Fibroblast of lung (primary cell): Measurements from ENCODE around the gene NKAIN2. TPM values are rescaled to one million over a fixed set of nuclear protein-coding genes. Genes with fewer than 3 reads are reported as not detected.

Experiments used
- DNase-seq, 2 donors: peaks; one replicate each; pipeline versions ENCODE4 v3.0.0 to v3.0.0-alpha.2; 2010; ENCODE audit warnings: low read depth in 2 of 2
- H2AFZ ChIP-seq: 2 replicates; pipeline ENCODE4 v1.5.1; 2012; ENCODE audit warnings: low read length, control low read depth, inconsistent platforms
- H3K27ac ChIP-seq: 2 replicates; pipeline ENCODE4 v1.5.1; 2011; ENCODE audit warnings: low read length, control low read depth; ENCODE audit not compliant: insufficient read depth
- H3K27me3 ChIP-seq: 2 replicates; pipeline ENCODE4 v1.5.1; 2011; ENCODE audit warnings: mild to moderate bottlenecking, low read length; ENCODE audit not compliant: control insufficient read depth, insufficient read depth
- H3K36me3 ChIP-seq: 2 replicates; pipeline ENCODE4 v1.5.1; 2011; ENCODE audit warnings: low read length; ENCODE audit not compliant: control insufficient read depth, insufficient read depth
- H3K4me1 ChIP-seq: 2 replicates; pipeline ENCODE4 v1.5.1; 2011; ENCODE audit warnings: low read length; ENCODE audit not compliant: control insufficient read depth, insufficient read depth; ENCODE audit errors: extremely low read depth
- H3K4me2 ChIP-seq: 2 replicates; pipeline ENCODE4 v1.5.1; 2011; ENCODE audit warnings: low read length, control low read depth; ENCODE audit not compliant: insufficient read depth; ENCODE audit errors: extremely low read depth
- H3K4me3 ChIP-seq, 4 experiments: fragments of 200-600 bp in 1 of 4; sonication (generic) in 1 of 4; replicated peaks in 1 of 4; 2 replicates each; pipeline ENCODE4 v1.5.1; 2011 to 2016; ENCODE audit warnings: low read length in 4 of 4, low read depth in 3 of 4, mild to moderate bottlenecking in 3 of 4, control low read depth in 2 of 4, inconsistent platforms in 1 of 4, mixed read lengths in 1 of 4; ENCODE audit not compliant: insufficient read depth in 1 of 4; ENCODE audit errors: control extremely low read depth in 1 of 4
- H3K79me2 ChIP-seq: 2 replicates; pipeline ENCODE4 v1.5.1; 2012; ENCODE audit warnings: mild to moderate bottlenecking, low read length, inconsistent platforms; ENCODE audit not compliant: control insufficient read depth, insufficient read depth
- H3K9ac ChIP-seq: 2 replicates; pipeline ENCODE4 v1.5.1; 2011; ENCODE audit warnings: mild to moderate bottlenecking, low read length, control low read depth; ENCODE audit not compliant: insufficient read depth
- H3K9me3 ChIP-seq: 2 replicates; pipeline ENCODE4 v1.5.1; 2012; ENCODE audit warnings: low read depth, low read length; ENCODE audit not compliant: control insufficient read depth, insufficient read depth
- H4K20me1 ChIP-seq: 2 replicates; pipeline ENCODE4 v1.5.1; 2011; ENCODE audit warnings: low read length; ENCODE audit not compliant: control insufficient read depth, insufficient read depth; ENCODE audit errors: extremely low read depth
- EZH2 ChIP-seq: IDR thresholded peaks from 2 replicates; pipeline ENCODE4 v1.5.1; 2012; ENCODE audit warnings: low read length, control low read depth, mild to moderate bottlenecking; ENCODE audit errors: missing control alignments
- polyA plus RNA-seq, 2 donors: library from polyadenylated mRNA; depleted of rRNA in 1 of 2; stranded (reverse) in 1 of 2; unstranded in 1 of 2; fragments of >200 nt; gene quantifications; 2 replicates each; pipeline ENCODE4 v1.2.1, GENCODE V29; 2011 to 2012; ENCODE audit warnings: missing spikeins in 1 of 2
- total RNA-seq: library from RNA; depleted of rRNA; stranded (reverse); fragments of >200 nt; gene quantifications from 2 replicates; pipeline ENCODE4 v1.2.1, GENCODE V29; 2014
- TF ChIP-seq, protein P1 (sequence below), 2 donors: IDR thresholded peaks in 1 of 2; conservative IDR thresholded peaks in 1 of 2; 1 replicate in 1 of 2; 2 replicates in 1 of 2; pipeline ENCODE4 v1.5.1; 2011 to 2012; ENCODE audit warnings: low read length in 2 of 2, control low read depth in 1 of 2, inconsistent platforms in 1 of 2, low read depth in 1 of 2, mild to moderate bottlenecking in 1 of 2

NKAIN2 gene
- total and polyA plus RNA-seq, 2 donors (not counting 1 experiment from before 2014, with no cell fraction given): not detected

- H3K4me1 ChIP-seq: no peaks in the 10 kb centered on the region
- H3K4me2 ChIP-seq: no peak overlapping the region
- no peaks in the 10 kb centered on the region for H4K20me1 ChIP-seq
- H3K27ac ChIP-seq: no peak overlapping the region
- DNase-seq: no peak
- H3K79me2 ChIP-seq: no peaks in the 10 kb centered on the region
- no peak overlapping the region for H3K4me3 ChIP-seq
- H2AFZ ChIP-seq: no peak overlapping the region
- no peak overlapping the region for H3K9ac ChIP-seq
- H3K9me3 ChIP-seq: no peaks in the 10 kb centered on the region
- no peaks in the 10 kb centered on the region for H3K27me3 ChIP-seq
- H3K36me3 ChIP-seq: no peaks in the 10 kb centered on the region
- TF ChIP-seq EZH2: no peak
- TF ChIP-seq, protein P1, sequence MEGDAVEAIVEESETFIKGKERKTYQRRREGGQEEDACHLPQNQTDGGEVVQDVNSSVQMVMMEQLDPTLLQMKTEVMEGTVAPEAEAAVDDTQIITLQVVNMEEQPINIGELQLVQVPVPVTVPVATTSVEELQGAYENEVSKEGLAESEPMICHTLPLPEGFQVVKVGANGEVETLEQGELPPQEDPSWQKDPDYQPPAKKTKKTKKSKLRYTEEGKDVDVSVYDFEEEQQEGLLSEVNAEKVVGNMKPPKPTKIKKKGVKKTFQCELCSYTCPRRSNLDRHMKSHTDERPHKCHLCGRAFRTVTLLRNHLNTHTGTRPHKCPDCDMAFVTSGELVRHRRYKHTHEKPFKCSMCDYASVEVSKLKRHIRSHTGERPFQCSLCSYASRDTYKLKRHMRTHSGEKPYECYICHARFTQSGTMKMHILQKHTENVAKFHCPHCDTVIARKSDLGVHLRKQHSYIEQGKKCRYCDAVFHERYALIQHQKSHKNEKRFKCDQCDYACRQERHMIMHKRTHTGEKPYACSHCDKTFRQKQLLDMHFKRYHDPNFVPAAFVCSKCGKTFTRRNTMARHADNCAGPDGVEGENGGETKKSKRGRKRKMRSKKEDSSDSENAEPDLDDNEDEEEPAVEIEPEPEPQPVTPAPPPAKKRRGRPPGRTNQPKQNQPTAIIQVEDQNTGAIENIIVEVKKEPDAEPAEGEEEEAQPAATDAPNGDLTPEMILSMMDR (conservative IDR thresholded peaks at IDR 0.05 in 1 of 2, IDR thresholded peaks at IDR 0.05 in 1 of 2; ENCODE audit: low read depth in 1 of 2, low read length in 2 of 2): no peak
These were observed 164.2 kb downstream of the NKAIN2 start for GRCh38 chr6:123967905-123968304.

DNA sequence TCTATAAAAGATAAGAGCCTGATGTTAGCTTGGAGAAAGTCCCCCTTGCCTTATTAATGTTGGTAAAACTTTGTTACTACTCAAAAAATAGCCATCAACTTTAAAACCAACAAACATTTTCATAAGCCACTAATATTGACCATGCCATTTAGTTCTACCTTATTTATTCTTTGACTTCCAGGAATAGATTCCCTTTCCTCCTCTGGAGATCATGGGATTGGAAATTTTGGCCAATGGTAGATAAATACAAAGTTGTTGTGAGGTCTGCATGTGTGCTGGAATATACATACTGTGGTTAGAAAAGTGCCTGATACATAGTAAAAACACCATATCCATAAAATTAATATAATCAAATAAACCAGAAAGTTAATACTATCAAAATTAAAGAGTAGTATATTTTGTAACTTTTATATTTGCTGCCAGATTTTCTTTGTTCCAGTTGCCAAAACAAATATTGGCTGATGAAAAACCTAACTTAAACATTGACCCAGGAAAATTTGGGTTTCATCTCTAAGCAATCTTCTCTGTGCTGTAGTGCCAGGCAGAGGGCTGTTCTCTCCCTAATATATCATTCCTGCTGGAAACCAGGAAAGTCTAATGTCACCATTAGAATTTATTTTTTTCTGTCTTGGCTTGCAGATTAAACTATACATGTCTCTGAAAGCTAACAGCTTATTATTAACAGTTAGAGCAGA lies 169.1 kb downstream of the NKAIN2 start:
- H3K27ac ChIP-seq: no peak overlapping the region
- H3K27me3 ChIP-seq: no peaks in the 10 kb centered on the region
- H3K9me3 ChIP-seq: no peaks in the 10 kb centered on the region
- no peak overlapping the region for H3K9ac ChIP-seq
- TF ChIP-seq, protein P1 (conservative IDR thresholded peaks at IDR 0.05 in 1 of 2, IDR thresholded peaks at IDR 0.05 in 1 of 2; ENCODE audit: low read depth in 1 of 2, low read length in 2 of 2): no peak
- TF ChIP-seq EZH2: no peak
- no peaks in the 10 kb centered on the region for H4K20me1 ChIP-seq
- no peak overlapping the region for H3K4me3 ChIP-seq
- H3K4me1 ChIP-seq: no peaks in the 10 kb centered on the region
- no peak overlapping the region for H3K4me2 ChIP-seq
- H3K36me3 ChIP-seq: no peaks in the 10 kb centered on the region
- no peak for DNase-seq
- no peak overlapping the region for H2AFZ ChIP-seq
- H3K79me2 ChIP-seq: no peaks in the 10 kb centered on the region

DNA sequence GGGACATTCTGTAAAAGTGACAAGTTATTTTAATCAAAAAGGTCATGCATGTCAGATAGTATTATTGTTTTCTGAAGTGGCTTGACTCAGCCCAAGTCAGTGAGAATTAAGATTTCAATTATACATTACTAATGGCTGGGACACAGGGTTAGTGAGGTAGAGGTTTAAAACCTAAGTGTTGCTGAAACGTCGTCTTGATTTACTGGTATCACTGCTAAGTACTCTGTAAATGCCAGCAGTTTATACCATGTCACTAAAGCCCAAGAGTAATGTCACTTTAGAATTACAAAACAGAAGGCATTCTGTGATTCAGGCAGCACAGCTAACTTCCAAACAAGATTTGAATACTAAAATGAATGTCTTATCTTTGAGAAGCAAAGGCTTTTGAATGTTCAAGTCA lies 176.6 kb downstream of the NKAIN2 start:
- Histone ChIP-seq H3K79me2 (no peaks in the 10 kb centered on the region), H3K4me2 (no peak overlapping the region), H3K9ac (no peak overlapping the region), H2AFZ (no peak overlapping the region), H4K20me1 (no peaks in the 10 kb centered on the region), H3K36me3 (no peaks in the 10 kb centered on the region), H3K4me3 (no peak overlapping the region), H3K27ac (no peak overlapping the region), H3K4me1 (no peaks in the 10 kb centered on the region), H3K9me3 (no peaks in the 10 kb centered on the region), H3K27me3 (no peaks in the 10 kb centered on the region)
- no peak for TF ChIP-seq EZH2
- TF ChIP-seq, protein P1 (conservative IDR thresholded peaks at IDR 0.05 in 1 of 2, IDR thresholded peaks at IDR 0.05 in 1 of 2; ENCODE audit: low read depth in 1 of 2, low read length in 2 of 2): no peak
- no peak for DNase-seq
